SK-N-SH (cell line): ENCODE measurements around the gene TTC39A. TPM values are rescaled to one million over a fixed set of nuclear protein-coding genes. Genes with fewer than 3 reads are reported as not detected.
A peak's percentile ranks its signal among the peaks of the same experiment; 100 is the strongest.

Experiments used
- CTCF ChIA-PET: fragments of 300-600, 350-600 bp; formaldehyde crosslinking; extraction: SDS; loops from one replicate; lab custom pipeline; 2021; lab: Yijun Ruan, JAX
- POLR2A ChIA-PET: fragments of 350-600 bp; sonication (Branson Sonifier 250); formaldehyde crosslinking; extraction: SDS; loops from one replicate; lab custom pipeline; 2020; ENCODE audit warnings: antibody characterized with exemption, inconsistent platforms; lab: Yijun Ruan, JAX
- DNase-seq: peaks from one replicate; pipeline ENCODE4 v3.0.0; 2012
- H2AFZ ChIP-seq: fragments of 200-600 bp; sonication (generic); 2 replicates; pipeline ENCODE4 v1.8.1; 2016; ENCODE audit warnings: antibody characterized with exemption, mild to moderate bottlenecking, low read depth
- H3F3A ChIP-seq: fragments of 200-600 bp; sonication (generic); replicated peaks from 2 replicates; pipeline ENCODE3; 2016; ENCODE audit warnings: antibody characterized with exemption, mild to moderate bottlenecking; ENCODE audit not compliant: insufficient read depth
- H3K27ac ChIP-seq, 2 experiments: fragments of 200-500 bp in 1 of 2; fragments of 200-600 bp in 1 of 2; sonication (Bioruptor generic) in 1 of 2; sonication (generic), shearing (Covaris generic) in 1 of 2; 2 replicates each; pipeline versions ENCODE4 v1.5.1 to v1.6.1; 2014 to 2016; ENCODE audit warnings: low read depth in 2 of 2, inconsistent platforms in 1 of 2, low read length in 1 of 2, mild to moderate bottlenecking in 1 of 2, mixed read lengths in 1 of 2
- H3K27me3 ChIP-seq: fragments of 200-600 bp; sonication (generic), shearing (Covaris generic); 2 replicates; pipeline ENCODE4 v1.6.1; 2016; ENCODE audit warnings: mixed run types; ENCODE audit not compliant: insufficient read depth
- H3K36me3 ChIP-seq, 2 experiments: fragments of 200-500 bp in 1 of 2; fragments of 200-600 bp in 1 of 2; sonication (Bioruptor generic) in 1 of 2; sonication (generic) in 1 of 2; replicated peaks in 1 of 2; 2 replicates each; pipeline versions ENCODE3 to v1.5.1; 2014 to 2016; ENCODE audit warnings: low read length in 1 of 2, mild to moderate bottlenecking in 1 of 2; ENCODE audit not compliant: insufficient read depth in 2 of 2, control insufficient read depth in 1 of 2
- H3K4me1 ChIP-seq, 2 experiments: fragments of 200-500 bp in 1 of 2; fragments of 200-600 bp in 1 of 2; sonication (Bioruptor generic) in 1 of 2; sonication (generic), shearing (Covaris generic) in 1 of 2; 2 replicates each; pipeline versions ENCODE4 v1.5.1 to v1.6.1; 2014 to 2016; ENCODE audit warnings: low read depth in 1 of 2, low read length in 1 of 2, mixed run types in 1 of 2; ENCODE audit not compliant: insufficient read depth in 2 of 2, control insufficient read depth in 1 of 2
- H3K4me2 ChIP-seq: fragments of 200-600 bp; sonication (generic), shearing (Covaris generic); 2 replicates; pipeline ENCODE4 v1.6.1; 2017; ENCODE audit warnings: mixed run types
- H3K4me3 ChIP-seq, 2 experiments: fragments of 200-500 bp in 1 of 2; fragments of 200-600 bp in 1 of 2; sonication (Bioruptor generic) in 1 of 2; sonication (generic), shearing (Covaris generic) in 1 of 2; 2 replicates each; pipeline versions ENCODE4 v1.5.1 to v1.8.1; 2014 to 2016; ENCODE audit warnings: low read depth in 2 of 2, inconsistent platforms in 1 of 2, low read length in 1 of 2, mild to moderate bottlenecking in 1 of 2, mixed read lengths in 1 of 2, moderate library complexity in 1 of 2
- H3K79me2 ChIP-seq: fragments of 200-600 bp; sonication (generic); 2 replicates; pipeline ENCODE4 v1.8.1; 2017; ENCODE audit warnings: mild to moderate bottlenecking; ENCODE audit not compliant: insufficient read depth
- H3K9ac ChIP-seq: fragments of 200-600 bp; sonication (generic); 2 replicates; pipeline ENCODE4 v1.6.1; 2017; ENCODE audit warnings: mixed run types
- H3K9me2 ChIP-seq: fragments of 200-600 bp; sonication (generic); 2 replicates; pipeline ENCODE4 v1.6.1; 2017; ENCODE audit warnings: mixed run types
- H3K9me3 ChIP-seq: fragments of 200-600 bp; sonication (generic); 2 replicates; pipeline ENCODE4 v1.6.1; 2017; ENCODE audit warnings: mixed run types, mild to moderate bottlenecking, moderate library complexity
- H4K20me1 ChIP-seq: fragments of 200-600 bp; sonication (generic); 2 replicates; pipeline ENCODE4 v1.6.1; 2017; ENCODE audit warnings: mild to moderate bottlenecking, mixed run types; ENCODE audit not compliant: insufficient read depth
- EZH2phosphoT487 ChIP-seq: fragments of 200-600 bp; sonication (generic); IDR thresholded peaks from 2 replicates; pipeline ENCODE4 v1.6.1; 2017; ENCODE audit warnings: low read depth, mixed run types, mild to moderate bottlenecking, antibody characterized with exemption, moderate library complexity, borderline replicate concordance
- FOXM1 ChIP-seq: IDR thresholded peaks from 2 replicates; pipeline ENCODE4 v1.4.0; 2012; ENCODE audit warnings: low read depth, mild to moderate bottlenecking
- GATA2 ChIP-seq: sonication (generic); formaldehyde crosslinking; IDR thresholded peaks from 2 replicates; pipeline ENCODE4 v1.5.0; 2020; ENCODE audit warnings: mild to moderate bottlenecking, missing genetic modification reagents
- JUND ChIP-seq: IDR thresholded peaks from 2 replicates; pipeline ENCODE4 v1.4.0; 2012
- MEF2A ChIP-seq: IDR thresholded peaks from 2 replicates; pipeline ENCODE4 v1.4.0; 2012; ENCODE audit warnings: low read depth, borderline replicate concordance
- MXI1 ChIP-seq: IDR thresholded peaks from 2 replicates; pipeline ENCODE4 v1.6.1; 2012; ENCODE audit warnings: mild to moderate bottlenecking, low read depth, low read length, improper control_type of control experiment
- NFIC ChIP-seq: IDR thresholded peaks from 2 replicates; pipeline ENCODE4 v1.4.0; 2012; ENCODE audit warnings: borderline replicate concordance
- PBX3 ChIP-seq: IDR thresholded peaks from 2 replicates; pipeline ENCODE4; 2012
- RFX5 ChIP-seq: IDR thresholded peaks from 2 replicates; pipeline ENCODE4 v1.6.1; 2012; ENCODE audit warnings: mild to moderate bottlenecking, improper control_type of control experiment, low read length
- RXRA ChIP-seq: IDR thresholded peaks from 2 replicates; pipeline ENCODE4 v1.4.0; 2012; ENCODE audit warnings: low read depth, mild to moderate bottlenecking, borderline replicate concordance
- SIN3A ChIP-seq: IDR thresholded peaks from 2 replicates; pipeline ENCODE4 v1.6.1; 2012; ENCODE audit warnings: low read depth, mild to moderate bottlenecking, low read length, moderate library complexity, borderline replicate concordance
- TEAD4 ChIP-seq: IDR thresholded peaks from 2 replicates; pipeline ENCODE4 v1.4.0; 2012; ENCODE audit warnings: mild to moderate bottlenecking, borderline replicate concordance; ENCODE audit not compliant: insufficient read depth
- USF2 ChIP-seq: fragments of 150-350 bp; IDR thresholded peaks from 2 replicates; pipeline ENCODE4 v1.6.1; 2017; ENCODE audit warnings: antibody characterized with exemption, low read length, low read depth, borderline replicate concordance
- YY1 ChIP-seq: IDR thresholded peaks from 2 replicates; pipeline ENCODE4 v1.4.0; 2012; ENCODE audit warnings: low read depth, mild to moderate bottlenecking
- WGBS: methylation state at CpG from one replicate; pipeline ENCODE4 v1.1.6; 2017; ENCODE audit warnings: low lambda C conversion rate; 5-methylcytosine and 5-hydroxymethylcytosine counted together
- polyA plus RNA-seq, 3 experiments: library from polyadenylated mRNA; depleted of rRNA; stranded (reverse); fragments of >200 nt; gene quantifications; 2 replicates each; pipeline ENCODE4 v1.2.3, GENCODE V29; 2012
- TF ChIP-seq, protein P1 (sequence below): fragments of 200-600 bp; sonication (generic); IDR thresholded peaks from 2 replicates; pipeline ENCODE4 v1.6.1; 2017; ENCODE audit warnings: antibody characterized with exemption, mild to moderate bottlenecking, moderate library complexity

TTC39A gene
- polyA plus RNA-seq, 1 of the 3 experiments (the other 2 are of a cell fraction) = 0.97 TPM

DNA sequence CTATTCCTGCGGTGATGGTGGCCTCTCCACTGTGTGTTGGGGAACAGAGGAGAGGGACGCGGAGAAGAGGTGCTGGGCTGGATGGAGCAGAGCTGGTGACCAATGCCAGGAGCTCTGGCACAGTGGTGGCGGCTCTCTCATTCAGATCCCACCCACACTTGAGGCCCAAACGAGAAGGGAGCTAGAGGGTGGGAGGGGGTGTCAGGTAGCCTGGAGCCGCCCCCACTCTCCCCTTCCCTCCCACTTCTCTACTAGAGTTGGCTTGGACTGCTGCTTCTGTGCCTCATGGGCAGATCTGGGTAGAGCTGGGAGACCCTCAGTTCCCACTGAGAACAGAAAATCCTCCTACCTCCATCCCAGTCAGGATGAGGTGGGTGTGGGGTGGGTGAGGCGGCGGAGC, 3.5 kb downstream of the TTC39A start:
- Histone ChIP-seq H3K27me3 (no peaks in the 10 kb centered on the region), H3K4me3 (no peak overlapping the region), H4K20me1 (no peaks in the 10 kb centered on the region), H3K79me2 (no peaks in the 10 kb centered on the region), H3K27ac (no peak overlapping the region), H2AFZ (no peak overlapping the region), H3K36me3 (no peaks in the 10 kb centered on the region), H3K9me3 (no peaks in the 10 kb centered on the region), H3K4me2 (no peak overlapping the region)
- POLR2A ChIA-PET = no interaction called here
- 92% methylated on average over 5 of the region's 8 CpGs for WGBS
- TF ChIP-seq, protein P1, sequence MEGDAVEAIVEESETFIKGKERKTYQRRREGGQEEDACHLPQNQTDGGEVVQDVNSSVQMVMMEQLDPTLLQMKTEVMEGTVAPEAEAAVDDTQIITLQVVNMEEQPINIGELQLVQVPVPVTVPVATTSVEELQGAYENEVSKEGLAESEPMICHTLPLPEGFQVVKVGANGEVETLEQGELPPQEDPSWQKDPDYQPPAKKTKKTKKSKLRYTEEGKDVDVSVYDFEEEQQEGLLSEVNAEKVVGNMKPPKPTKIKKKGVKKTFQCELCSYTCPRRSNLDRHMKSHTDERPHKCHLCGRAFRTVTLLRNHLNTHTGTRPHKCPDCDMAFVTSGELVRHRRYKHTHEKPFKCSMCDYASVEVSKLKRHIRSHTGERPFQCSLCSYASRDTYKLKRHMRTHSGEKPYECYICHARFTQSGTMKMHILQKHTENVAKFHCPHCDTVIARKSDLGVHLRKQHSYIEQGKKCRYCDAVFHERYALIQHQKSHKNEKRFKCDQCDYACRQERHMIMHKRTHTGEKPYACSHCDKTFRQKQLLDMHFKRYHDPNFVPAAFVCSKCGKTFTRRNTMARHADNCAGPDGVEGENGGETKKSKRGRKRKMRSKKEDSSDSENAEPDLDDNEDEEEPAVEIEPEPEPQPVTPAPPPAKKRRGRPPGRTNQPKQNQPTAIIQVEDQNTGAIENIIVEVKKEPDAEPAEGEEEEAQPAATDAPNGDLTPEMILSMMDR = no peak
- no peak for TF ChIP-seq TEAD4
- no peak for TF ChIP-seq PBX3
- no peak for TF ChIP-seq SIN3A
- no peak for TF ChIP-seq JUND
- TF ChIP-seq MEF2A = no peak
- no peak for TF ChIP-seq YY1
- no peak for TF ChIP-seq USF2
- TF ChIP-seq FOXM1 = no peak
- no peak for TF ChIP-seq EZH2phosphoT487
- TF ChIP-seq MXI1 = no peak
- no peak for TF ChIP-seq RFX5
- TF ChIP-seq, all 33 proteins: peak for 0
- CTCF ChIA-PET = interaction anchor here (0.9 to 2.0 kb wide), 3 partner anchors 18 to 342 kb away, joined by 3 to 7 read pairs (median 3); no protein-coding TSS in a partner anchor
- DNase-seq = no peak
- H3K4me1 ChIP-seq = peaks cover 5 to 29% of the 10 kb centered on the region in 2 experiments; a peak in 2 of 4 replicates
- no peak overlapping the region for H3K9ac ChIP-seq
- H3F3A ChIP-seq = peaks cover 4% of the 10 kb centered on the region
- no peaks in the 10 kb centered on the region for H3K9me2 ChIP-seq

- H3K4me2 ChIP-seq = no peak overlapping the region
- no peaks in the 10 kb centered on the region for H3K9me2 ChIP-seq
- CTCF ChIA-PET = interaction anchor here (2.0 kb wide), 1 partner anchor 29 kb away, joined by 7 read pairs; no protein-coding TSS in a partner anchor
- H4K20me1 ChIP-seq = no peaks in the 10 kb centered on the region
- no peak overlapping the region for H3K27ac ChIP-seq
- no peaks in the 10 kb centered on the region for H3K27me3 ChIP-seq
- no peak overlapping the region for H3K4me3 ChIP-seq
- no peak overlapping the region for H3K9ac ChIP-seq
- H3F3A ChIP-seq = no peaks in the 10 kb centered on the region
- WGBS = 88% methylated on average over 16 of the region's 16 CpGs
- TF ChIP-seq EZH2phosphoT487 (no peak), PBX3 (no peak), NFIC (no peak), RXRA (no peak), GATA2 (peak; percentile 30; the same call in 1 of the 2 replicates)
- H3K79me2 ChIP-seq = no peaks in the 10 kb centered on the region
- H3K36me3 ChIP-seq = no peaks in the 10 kb centered on the region
- H2AFZ ChIP-seq = no peak overlapping the region
- peaks cover 5 to 24% of the 10 kb centered on the region in 2 experiments; a peak in 2 of 4 replicates for H3K4me1 ChIP-seq
- no peaks in the 10 kb centered on the region for H3K9me3 ChIP-seq
- POLR2A ChIA-PET = no interaction called here
- peak; percentile 61 for DNase-seq
Measured at GRCh38 chr1:51325878-51326755, 4.2 kb downstream of the TTC39A start.
